Spleen (tissue), 11 donors: Measurements from ENCODE around the gene BNC1. TPM values are rescaled to one million over a fixed set of nuclear protein-coding genes. Genes with fewer than 3 reads are reported as not detected.

ENCODE experiments used
- DNase-seq: peaks from one replicate; pipeline ENCODE4 v3.0.0-alpha.2; 2020
- H3K27ac ChIP-seq, 8 donors: fragments of 200-600 bp; sonication (generic) in 7 of 8; 1 replicate in 4 of 8; 2 replicates in 4 of 8; pipeline versions ENCODE4 v1.5.0 to v1.8.0; 2016 to 2021; ENCODE audit warnings: inconsistent platforms in 4 of 8, mild to moderate bottlenecking in 4 of 8, moderate library complexity in 1 of 8
- H3K27me3 ChIP-seq, 7 donors: fragments of 200-600 bp; sonication (generic) in 6 of 7; replicated peaks in 1 of 7; 1 replicate in 4 of 7; 2 replicates in 3 of 7; pipeline versions ENCODE4 v1.5.0 to v1.8.0; 2016 to 2021; ENCODE audit warnings: inconsistent platforms in 3 of 7, mild to moderate bottlenecking in 1 of 7
- H3K36me3 ChIP-seq, 6 donors: fragments of 200-600 bp; sonication (generic) in 5 of 6; 1 replicate in 4 of 6; 2 replicates in 2 of 6; pipeline versions ENCODE4 v1.5.0 to v1.8.0; 2016 to 2021; ENCODE audit warnings: inconsistent platforms in 2 of 6
- H3K4me1 ChIP-seq, 6 donors: fragments of 200-600 bp; sonication (generic) in 5 of 6; 1 replicate in 3 of 6; 2 replicates in 3 of 6; pipeline versions ENCODE4 v1.5.0 to v1.8.0; 2016 to 2021; ENCODE audit warnings: inconsistent platforms in 3 of 6
- H3K4me3 ChIP-seq, 8 donors: fragments of 200-600 bp; sonication (generic) in 7 of 8; 1 replicate in 4 of 8; 2 replicates in 4 of 8; pipeline versions ENCODE4 v1.5.0 to v1.8.0; 2016 to 2021; ENCODE audit warnings: inconsistent platforms in 4 of 8, mild to moderate bottlenecking in 4 of 8, moderate library complexity in 2 of 8
- H3K9me3 ChIP-seq, 8 donors: fragments of 200-600 bp; sonication (generic) in 7 of 8; 1 replicate in 4 of 8; 2 replicates in 4 of 8; pipeline versions ENCODE4 v1.5.0 to v1.8.0; 2016 to 2021; ENCODE audit warnings: inconsistent platforms in 4 of 8
- CTCF ChIP-seq, 11 experiments: fragments of 200-600 bp in 7 of 11; fragments of 450-650 bp in 4 of 11; sonication (generic) in 4 of 11; IDR thresholded peaks in 8 of 11; conservative IDR thresholded peaks in 3 of 11; 1 replicate in 7 of 11; 2 replicates in 4 of 11; pipeline versions ENCODE4 v1.4.0 to v1.8.0; 2016 to 2021; ENCODE audit warnings: antibody characterized with exemption in 11 of 11, inconsistent platforms in 4 of 11, mild to moderate bottlenecking in 1 of 11
- POLR2A ChIP-seq, 3 donors: fragments of 450-650 bp; IDR thresholded peaks; one replicate each; pipeline ENCODE4 v1.5.1; 2017; ENCODE audit warnings: antibody characterized with exemption in 3 of 3, mild to moderate bottlenecking in 1 of 3
- POLR2AphosphoS5 ChIP-seq, 3 donors: sonication (generic); formaldehyde crosslinking; IDR thresholded peaks; one replicate each; pipeline ENCODE4 v1.5.1; 2017; ENCODE audit warnings: antibody characterized with exemption in 3 of 3
- WGBS, 5 donors: extraction: QIAGEN DNeasy Blood & Tissue Kit in 3 of 5; methylation state at CpG; one replicate each; pipeline versions ENCODE4 v1.1.5 to v1.1.7; 2013 to 2018; 5-methylcytosine and 5-hydroxymethylcytosine counted together
- intact Hi-C: fragments of 100-400 bp; cut with DNase I; formaldehyde crosslinking; loops from one replicate; pipeline ENCODE4 v1.15.0; 2023; ENCODE audit warnings: low total_unique reads
- polyA plus RNA-seq, 3 donors: library from polyadenylated mRNA; stranded (reverse); fragments of 200-250 nt; gene quantifications; one replicate each; pipeline ENCODE4 v1.2.1, GENCODE V29; 2013
- total RNA-seq, 7 donors: library from RNA; depleted of rRNA in 3 of 7; stranded (reverse); fragments of >200 nt in 3 of 7; fragmentation: NEBNext Ultra II Directional in 4 of 7; extraction: Animal tissue kit (Norgen Biotek cat#: 25700) in 4 of 7; gene quantifications; one replicate each; pipeline versions ENCODE4 v1.1.0 to v1.2.1, GENCODE V29; 2016 to 2021
- donor health status: healthy with polysubstance abuse.
- donor health status: DM: no; HTN: no; CAD: no; lungs with moderate emphysema.
- donor health status: DM: no; HTN: no; CAD: no.
- donor health status: Bipolar disorder and iron deficiency.
- donor health status: healthy.
- donor health status: DM: no; HTN: no; CAD: no.
- donor health status: DM: yes; HTN: yes; CAD: no.

BNC1 gene
- total and polyA plus RNA-seq, 10 donors: 0.02 to 0.41 (median 0.14) TPM; not detected in 2

DNA sequence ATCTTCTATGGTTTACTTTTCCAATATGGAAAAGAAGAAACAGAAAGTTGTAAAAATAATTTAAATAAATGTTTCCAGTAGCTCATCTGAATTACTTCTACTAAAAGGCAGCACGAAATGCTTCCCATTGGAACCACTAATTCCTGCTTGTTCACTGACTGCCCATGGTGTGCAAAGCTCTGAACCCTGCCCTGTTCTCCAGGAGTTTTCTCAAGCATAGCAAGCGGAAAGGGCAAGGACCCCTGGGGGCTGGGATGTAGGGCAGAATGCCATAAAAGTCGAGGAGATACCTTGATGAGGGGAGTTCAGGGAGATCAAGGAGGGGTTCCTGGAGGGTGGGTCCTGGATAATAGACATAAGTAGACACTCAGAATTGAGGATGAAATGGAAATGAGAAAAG is 35.3 kb upstream of the BNC1 start:
- 65 to 72% (median 66%) methylated on average over 3 of the region's 3 CpGs for WGBS, 5 donors
- no peak for DNase-seq
- no peak overlapping the region for H3K4me3 ChIP-seq
- no peaks in the 10 kb centered on the region for H3K9me3 ChIP-seq
- H3K4me1 ChIP-seq: no peaks in the 10 kb centered on the region
- H3K27ac ChIP-seq: no peak overlapping the region
- peaks cover 0 to 18% (median 0%) of the 10 kb centered on the region in 7 donors for H3K27me3 ChIP-seq
- intact Hi-C loops: no loop called here
- no peaks in the 10 kb centered on the region for H3K36me3 ChIP-seq
- TF ChIP-seq POLR2A (IDR thresholded peaks at IDR 0.05) (no peak), POLR2AphosphoS5 (IDR thresholded peaks at IDR 0.05) (no peak), CTCF (IDR thresholded peaks at IDR 0.05 in 8 of 11, conservative IDR thresholded peaks at IDR 0.05 in 3 of 11) (no peak)

GRCh38 chr15:83318861-83319415 is 34.5 kb upstream of the BNC1 start:
- H3K27ac ChIP-seq: no peak overlapping the region
- WGBS, 5 donors: 89 to 93% (median 90%) methylated on average over 3 of the region's 3 CpGs
- peaks cover 0 to 18% (median 0%) of the 10 kb centered on the region in 7 donors for H3K27me3 ChIP-seq
- H3K4me3 ChIP-seq: no peak overlapping the region
- intact Hi-C loops: no loop called here
- H3K9me3 ChIP-seq: no peaks in the 10 kb centered on the region
- DNase-seq: no peak
- H3K4me1 ChIP-seq: no peaks in the 10 kb centered on the region
- TF ChIP-seq POLR2AphosphoS5 (IDR thresholded peaks at IDR 0.05): no peak
- no peak for TF ChIP-seq POLR2A (IDR thresholded peaks at IDR 0.05)
- no peak for TF ChIP-seq CTCF (IDR thresholded peaks at IDR 0.05 in 8 of 11, conservative IDR thresholded peaks at IDR 0.05 in 3 of 11)
- H3K36me3 ChIP-seq: no peaks in the 10 kb centered on the region

DNA sequence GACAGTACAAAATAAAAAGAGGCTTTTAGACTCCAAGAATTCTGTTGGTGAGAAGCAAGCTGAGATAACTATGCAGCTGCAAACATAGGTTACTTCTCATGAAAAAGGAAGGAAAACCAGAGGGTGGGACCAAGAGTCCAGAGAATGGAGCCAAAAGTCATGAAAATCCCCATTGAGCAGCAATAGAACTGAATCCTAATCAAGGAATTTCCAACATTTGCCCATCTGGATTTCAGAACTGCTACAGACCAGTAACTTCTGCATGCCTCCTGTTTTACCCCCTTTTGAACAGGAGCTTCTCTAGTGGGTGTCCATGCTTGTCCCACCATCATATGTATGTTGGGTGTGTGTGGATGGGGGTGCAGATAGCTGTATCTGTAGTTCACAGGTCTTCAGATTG is 33.6 kb upstream of the BNC1 start:
- H3K27ac ChIP-seq: no peak overlapping the region
- intact Hi-C loops: no loop called here
- H3K36me3 ChIP-seq: no peaks in the 10 kb centered on the region
- no peak for TF ChIP-seq POLR2AphosphoS5 (IDR thresholded peaks at IDR 0.05)
- TF ChIP-seq POLR2A (IDR thresholded peaks at IDR 0.05): no peak
- TF ChIP-seq CTCF (IDR thresholded peaks at IDR 0.05 in 8 of 11, conservative IDR thresholded peaks at IDR 0.05 in 3 of 11): no peak
- no peaks in the 10 kb centered on the region for H3K9me3 ChIP-seq
- peaks cover 0 to 18% (median 0%) of the 10 kb centered on the region in 7 donors for H3K27me3 ChIP-seq
- DNase-seq: no peak
- no peaks in the 10 kb centered on the region for H3K4me1 ChIP-seq
- no peak overlapping the region for H3K4me3 ChIP-seq

- Histone ChIP-seq H3K4me3 (no peak overlapping the region), H3K27me3 (no peaks in the 10 kb centered on the region), H3K36me3 (no peaks in the 10 kb centered on the region), H3K9me3 (no peaks in the 10 kb centered on the region), H3K27ac (no peak overlapping the region), H3K4me1 (peaks cover 0 to 7% (median 0%) of the 10 kb centered on the region in 6 donors)
- TF ChIP-seq CTCF (IDR thresholded peaks at IDR 0.05 in 8 of 11, conservative IDR thresholded peaks at IDR 0.05 in 3 of 11): no peak
- TF ChIP-seq POLR2A (IDR thresholded peaks at IDR 0.05): no peak
- TF ChIP-seq POLR2AphosphoS5 (IDR thresholded peaks at IDR 0.05): no peak
- intact Hi-C loops: no loop called here
- 67 to 87% (median 68%) methylated on average over 1 of the region's 1 CpG for WGBS, 5 donors
- no peak for DNase-seq
Observed at GRCh38 chr15:83312071-83312470, 27.6 kb upstream of the BNC1 start.
